Chondrocyte (in vitro differentiated cells): ENCODE data around the gene PCNT. TPM values are rescaled to one million over a fixed set of nuclear protein-coding genes. Genes with fewer than 3 reads are reported as not detected.

Experiments
- DNase-seq: peaks from one replicate; pipeline ENCODE4 v3.0.0; 2021; ENCODE audit warnings: mixed read lengths, low spot score
- H3K27ac Mint-ChIP-seq: one replicate; pipeline ENCODE4 v1.8.0; 2021; ENCODE audit warnings: mild to moderate bottlenecking, moderate library complexity, mixed read lengths; ENCODE audit not compliant: unreplicated experiment
- H3K27me3 Mint-ChIP-seq: 2 replicates; pipeline ENCODE4 v1.8.0; 2021; ENCODE audit warnings: low read depth, mixed read lengths
- H3K36me3 Mint-ChIP-seq: 2 replicates; pipeline ENCODE4 v1.8.0; 2021; ENCODE audit warnings: low read depth, mixed read lengths
- H3K4me1 Mint-ChIP-seq: 2 replicates; pipeline ENCODE4 v1.8.0; 2021; ENCODE audit warnings: low read depth, mild to moderate bottlenecking, mixed read lengths
- H3K4me3 Mint-ChIP-seq: one replicate; pipeline ENCODE4 v1.8.0; 2021; ENCODE audit warnings: mild to moderate bottlenecking, moderate library complexity, mixed read lengths; ENCODE audit not compliant: unreplicated experiment
- H3K9me3 Mint-ChIP-seq: 2 replicates; pipeline ENCODE4 v1.8.0; 2021; ENCODE audit warnings: low read depth, mixed read lengths
- total RNA-seq: library from RNA; stranded (reverse); gene quantifications from 3 replicates; pipeline ENCODE4 v1.2.1, GENCODE V29; 2021
- TF ChIP-seq, protein P1 (sequence below): fragments of 200-600 bp; sonication (generic); IDR thresholded peaks from 2 replicates; pipeline ENCODE4 v1.5.0; 2021; ENCODE audit warnings: antibody characterized with exemption, mild to moderate bottlenecking, moderate library complexity

PCNT gene
- total RNA-seq, 1 donor from 2014 or later = 29.9 TPM

DNA sequence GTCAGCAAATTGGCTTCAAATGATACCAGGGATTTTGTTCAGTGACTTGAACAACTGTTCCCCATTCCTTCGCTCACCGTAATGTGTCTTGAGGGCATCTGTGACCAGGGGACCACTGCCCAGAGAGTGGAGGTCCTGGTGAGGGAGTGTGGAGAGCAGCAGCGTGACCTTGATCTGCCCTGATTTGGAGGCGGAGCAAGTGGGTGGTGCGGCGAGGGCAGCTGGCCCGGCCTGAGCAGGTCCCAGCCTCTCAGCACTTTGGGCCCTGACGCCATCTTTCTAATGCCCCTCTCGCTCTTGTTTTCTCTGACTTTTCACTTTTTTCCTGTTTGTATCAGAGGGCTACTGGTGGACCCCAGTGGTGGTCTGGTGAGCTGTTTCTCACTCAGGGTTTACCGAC is 165.8 kb downstream of the PCNT start:
- Mint-ChIP-seq H3K9me3 (peaks cover 6% of the 10 kb centered on the region), H3K27ac (no peak overlapping the region), H3K36me3 (peaks cover 24% of the 10 kb centered on the region), H3K4me3 (no peak overlapping the region), H3K27me3 (no peaks in the 10 kb centered on the region), H3K4me1 (peaks cover 12% of the 10 kb centered on the region)
- DNase-seq = no peak
- TF ChIP-seq, protein P1, sequence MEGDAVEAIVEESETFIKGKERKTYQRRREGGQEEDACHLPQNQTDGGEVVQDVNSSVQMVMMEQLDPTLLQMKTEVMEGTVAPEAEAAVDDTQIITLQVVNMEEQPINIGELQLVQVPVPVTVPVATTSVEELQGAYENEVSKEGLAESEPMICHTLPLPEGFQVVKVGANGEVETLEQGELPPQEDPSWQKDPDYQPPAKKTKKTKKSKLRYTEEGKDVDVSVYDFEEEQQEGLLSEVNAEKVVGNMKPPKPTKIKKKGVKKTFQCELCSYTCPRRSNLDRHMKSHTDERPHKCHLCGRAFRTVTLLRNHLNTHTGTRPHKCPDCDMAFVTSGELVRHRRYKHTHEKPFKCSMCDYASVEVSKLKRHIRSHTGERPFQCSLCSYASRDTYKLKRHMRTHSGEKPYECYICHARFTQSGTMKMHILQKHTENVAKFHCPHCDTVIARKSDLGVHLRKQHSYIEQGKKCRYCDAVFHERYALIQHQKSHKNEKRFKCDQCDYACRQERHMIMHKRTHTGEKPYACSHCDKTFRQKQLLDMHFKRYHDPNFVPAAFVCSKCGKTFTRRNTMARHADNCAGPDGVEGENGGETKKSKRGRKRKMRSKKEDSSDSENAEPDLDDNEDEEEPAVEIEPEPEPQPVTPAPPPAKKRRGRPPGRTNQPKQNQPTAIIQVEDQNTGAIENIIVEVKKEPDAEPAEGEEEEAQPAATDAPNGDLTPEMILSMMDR = no peak

DNA sequence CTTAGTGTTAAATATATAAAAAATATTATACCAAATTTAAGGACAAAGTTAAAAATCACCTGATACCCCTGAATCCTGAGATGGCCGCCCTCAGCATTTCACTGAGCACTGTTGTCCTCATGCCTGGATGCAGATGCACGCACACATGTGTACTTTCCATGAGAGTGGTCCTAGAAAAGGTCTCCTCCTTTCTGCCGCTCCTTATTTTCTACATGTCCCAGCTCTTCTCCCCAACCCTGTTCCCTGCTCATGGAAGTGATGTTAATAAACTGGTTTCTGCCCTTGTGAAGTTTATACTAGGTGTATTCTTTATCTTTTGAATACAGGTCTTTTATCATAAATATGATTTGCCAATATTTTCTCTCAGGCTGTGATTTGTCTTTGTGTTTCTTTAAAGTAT is 167.6 kb downstream of the PCNT start:
- peaks cover 22% of the 10 kb centered on the region for H3K36me3 Mint-ChIP-seq
- H3K4me3 Mint-ChIP-seq = no peak overlapping the region
- H3K9me3 Mint-ChIP-seq = peaks cover 6% of the 10 kb centered on the region
- TF ChIP-seq, protein P1 = no peak
- no peak overlapping the region for H3K27ac Mint-ChIP-seq
- H3K27me3 Mint-ChIP-seq = no peaks in the 10 kb centered on the region
- no peak for DNase-seq
- H3K4me1 Mint-ChIP-seq = peaks cover 12% of the 10 kb centered on the region

DNA sequence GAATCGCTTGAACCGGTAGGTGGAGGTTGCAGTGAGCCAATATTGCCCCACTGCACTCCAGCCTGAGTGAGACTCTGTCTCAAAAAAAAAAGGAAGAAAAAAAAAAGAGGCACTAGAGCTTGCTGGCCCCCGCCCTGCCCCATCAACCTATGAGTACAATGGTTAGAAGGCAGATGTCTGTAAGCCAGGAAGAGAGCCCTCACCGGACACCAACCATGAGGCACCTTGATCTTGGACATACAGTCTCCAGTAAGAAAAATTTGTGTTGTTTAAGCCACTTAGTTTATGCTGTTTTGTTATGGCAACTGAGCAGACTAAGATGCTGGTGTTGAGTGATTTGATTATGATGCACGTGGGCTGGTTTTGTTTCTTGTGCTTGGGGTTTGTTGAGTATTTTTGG is 168.9 kb downstream of the PCNT start:
- Mint-ChIP-seq H3K9me3 (peaks cover 6% of the 10 kb centered on the region), H3K27me3 (no peaks in the 10 kb centered on the region), H3K36me3 (peaks cover 23% of the 10 kb centered on the region), H3K4me3 (no peak overlapping the region), H3K27ac (no peak overlapping the region), H3K4me1 (peaks cover 12% of the 10 kb centered on the region)
- no peak for DNase-seq
- TF ChIP-seq, protein P1 = no peak

DNA sequence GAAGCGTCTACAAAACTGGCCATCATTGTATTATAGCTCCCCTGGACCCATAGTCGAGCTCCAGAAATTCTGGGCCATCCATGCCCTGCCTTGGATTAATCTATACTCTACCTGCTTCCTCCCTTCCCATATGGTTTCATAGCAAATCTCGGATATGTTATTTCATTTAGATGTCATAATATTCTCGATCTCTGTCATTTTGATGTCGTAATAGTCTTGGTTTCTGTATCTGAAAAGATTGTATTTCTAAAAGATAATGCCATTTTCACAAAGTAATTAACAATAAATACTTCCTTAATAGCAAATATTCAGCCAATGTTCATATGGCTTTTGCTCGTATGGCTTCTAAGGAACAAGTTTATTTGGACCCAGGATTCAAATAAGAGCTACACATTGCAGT is 169.9 kb downstream of the PCNT start:
- Mint-ChIP-seq H3K27me3 (no peaks in the 10 kb centered on the region), H3K36me3 (peaks cover 25% of the 10 kb centered on the region), H3K4me3 (no peak overlapping the region), H3K27ac (no peak overlapping the region), H3K9me3 (peaks cover 6% of the 10 kb centered on the region), H3K4me1 (peaks cover 12% of the 10 kb centered on the region)
- TF ChIP-seq, protein P1 = no peak
- no peak for DNase-seq

Other genes starting within 250 kb of the PCNT start
- gene COL6A2, start 226.0 kb upstream of the PCNT start, total RNA-seq = 1,314 to 1,671 TPM (median 1,646 TPM) in 3 replicates
- gene FTCD, start 168.6 kb upstream of the PCNT start, total RNA-seq = 1.7 to 4.1 TPM (median 1.7 TPM) in 3 replicates
- gene SPATC1L, start 139.7 kb upstream of the PCNT start, total RNA-seq = 14.0 to 18.5 TPM (median 14.1 TPM) in 3 replicates
- gene LSS, start 95.4 kb upstream of the PCNT start, total RNA-seq = 93.2 to 110 TPM (median 107 TPM) in 3 replicates
- 86.4 to 106 TPM (median 87.2 TPM) in 3 replicates for gene MCM3AP, start 38.5 kb upstream of the PCNT start, total RNA-seq
- gene YBEY, start 37.8 kb upstream of the PCNT start, total RNA-seq = 10.6 to 16.0 TPM (median 13.1 TPM) in 3 replicates
- 5.0 to 13.9 TPM (median 5.6 TPM) in 3 replicates for gene C21orf58, start 286 bp upstream of the PCNT start, total RNA-seq
- 27.9 to 37.0 TPM (median 30.3 TPM) in 3 replicates for gene DIP2A, start 134.7 kb downstream of the PCNT start, total RNA-seq